ENCODE results near the gene ADAMTS18. TPM values are rescaled to one million over a fixed set of nuclear protein-coding genes. Genes with fewer than 3 reads are reported as not detected.
"Not testable (repeated sequence)": the region's sequence is repeated elsewhere in the genome, so short reads cannot be mapped to it uniquely, and the experiment has no call there.

ADAMTS18 gene
- total RNA-seq, 2 experiments from 2014 or later = not detected

GRCh38 chr16:77468831-77469230 lies 34.0 kb upstream of the ADAMTS18 start:
- BruUV-seq (replicated peaks) = no TSS peak
- Histone ChIP-seq H3K36me3 (ENCODE audit: insufficient read depth, low read length) (no peaks in the 10 kb centered on the region), H3K4me3 (ENCODE audit: low read depth, low read length, poor library complexity, severe bottlenecking) (no peak overlapping the region), H3K4me1 (ENCODE audit: insufficient read depth, low read length, poor library complexity, severe bottlenecking) (no peaks in the 10 kb centered on the region), H3K79me2 (ENCODE audit: insufficient read depth, low read depth, low read length) (no peaks in the 10 kb centered on the region), H3K4me2 (ENCODE audit: low read length) (no peak overlapping the region), H3K27ac (ENCODE audit: low read depth, low read length, poor library complexity, severe bottlenecking) (no peak overlapping the region), H3K9me3 (ENCODE audit: low read length) (no peaks in the 10 kb centered on the region), H3K9me2 (ENCODE audit: insufficient read depth, low read length) (no peaks in the 10 kb centered on the region), H4K20me1 (ENCODE audit: insufficient read depth, low read length) (no peaks in the 10 kb centered on the region), H2AFZ (ENCODE audit: low read length) (no peak overlapping the region)
- ChIA-PET CTCF (ENCODE audit: unreplicated experiment) (no interaction called here), POLR2A (interaction anchor here (0.5 to 0.9 kb wide), 2 partner anchors 29 to 178 kb away, joined by 3 read pairs; no protein-coding TSS in a partner anchor)
- intact Hi-C loops (cut with micrococcal nuclease; ENCODE audit: unreplicated experiment) = no loop called here
- DNase-seq (ENCODE audit: low spot score) = no peak
- TF ChIP-seq CTCF (conservative IDR thresholded peaks at IDR 0.05; ENCODE audit: low read length) = no peak
- no peak for TF ChIP-seq EZH2phosphoT487 (IDR thresholded peaks at IDR 0.05; ENCODE audit: borderline replicate concordance, low read depth, low read length)

DNA sequence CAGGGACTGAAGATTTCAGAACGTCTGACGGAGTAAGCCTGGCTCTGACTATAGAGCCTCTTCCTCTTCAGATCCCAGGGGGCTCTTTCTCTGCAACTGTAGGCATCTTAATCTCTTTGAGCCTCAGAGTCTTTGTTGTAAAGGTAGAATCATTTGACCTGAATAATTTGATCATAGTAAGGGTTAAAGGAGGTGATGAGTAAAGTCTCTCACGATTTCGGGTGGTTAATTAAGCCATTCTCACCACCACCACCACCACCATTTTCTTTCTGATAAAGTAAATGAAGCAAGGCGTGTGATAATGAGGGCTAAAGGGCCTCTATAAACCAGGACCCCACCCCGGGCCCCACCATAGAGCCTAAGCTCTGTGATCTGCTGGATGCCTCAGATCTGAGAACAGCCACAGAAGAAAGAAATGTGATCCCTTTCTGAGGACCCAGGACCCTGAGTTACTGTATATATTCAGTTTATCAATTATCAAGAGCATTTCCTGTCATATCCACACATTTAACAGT lies 33.0 kb upstream of the ADAMTS18 start:
- no peaks in the 10 kb centered on the region for H3K4me1 ChIP-seq (ENCODE audit: insufficient read depth, low read length, poor library complexity, severe bottlenecking)
- no peak overlapping the region for H3K4me2 ChIP-seq (ENCODE audit: low read length)
- ChIA-PET CTCF (ENCODE audit: unreplicated experiment) (no interaction called here), POLR2A (no interaction called here)
- H2AFZ ChIP-seq (ENCODE audit: low read length) = no peak overlapping the region
- H3K79me2 ChIP-seq (ENCODE audit: insufficient read depth, low read depth, low read length) = no peaks in the 10 kb centered on the region
- intact Hi-C loops (cut with micrococcal nuclease; ENCODE audit: unreplicated experiment) = no loop called here
- H3K9me3 ChIP-seq (ENCODE audit: low read length) = no peaks in the 10 kb centered on the region
- H3K9me2 ChIP-seq (ENCODE audit: insufficient read depth, low read length) = no peaks in the 10 kb centered on the region
- no peak for TF ChIP-seq CTCF (conservative IDR thresholded peaks at IDR 0.05; ENCODE audit: low read length)
- no peak for TF ChIP-seq EZH2phosphoT487 (IDR thresholded peaks at IDR 0.05; ENCODE audit: borderline replicate concordance, low read depth, low read length)
- BruUV-seq (replicated peaks) = no TSS peak
- no peaks in the 10 kb centered on the region for H3K36me3 ChIP-seq (ENCODE audit: insufficient read depth, low read length)
- no peak overlapping the region for H3K4me3 ChIP-seq (ENCODE audit: low read depth, low read length, poor library complexity, severe bottlenecking)
- no peak overlapping the region for H3K27ac ChIP-seq (ENCODE audit: low read depth, low read length, poor library complexity, severe bottlenecking)
- DNase-seq (ENCODE audit: low spot score) = no peak
- no peaks in the 10 kb centered on the region for H4K20me1 ChIP-seq (ENCODE audit: insufficient read depth, low read length)

- H3K36me3 ChIP-seq (ENCODE audit: insufficient read depth, low read length); H3K79me2 ChIP-seq (ENCODE audit: insufficient read depth, low read depth, low read length); CTCF ChIA-PET (ENCODE audit: unreplicated experiment); DNase-seq (ENCODE audit: low spot score); H3K4me1 ChIP-seq (ENCODE audit: insufficient read depth, low read length, poor library complexity, severe bottlenecking); H4K20me1 ChIP-seq (ENCODE audit: insufficient read depth, low read length); H3K9me3 ChIP-seq (ENCODE audit: low read length); intact Hi-C loops (cut with micrococcal nuclease; ENCODE audit: unreplicated experiment); H3K9me2 ChIP-seq (ENCODE audit: insufficient read depth, low read length); H3K27ac ChIP-seq (ENCODE audit: low read depth, low read length, poor library complexity, severe bottlenecking); BruUV-seq (replicated peaks); POLR2A ChIA-PET; H3K4me3 ChIP-seq (ENCODE audit: low read depth, low read length, poor library complexity, severe bottlenecking); H2AFZ ChIP-seq (ENCODE audit: low read length); H3K4me2 ChIP-seq (ENCODE audit: low read length): not testable (repeated sequence)
Measured at GRCh38 chr16:77463659-77464058, 28.8 kb upstream of the ADAMTS18 start.

Data from OCI-LY7 (cell line).